Smooth muscle cell of trachea (primary cell): ENCODE results near the gene SERPINB4. TPM values are rescaled to one million over a fixed set of nuclear protein-coding genes. Genes with fewer than 3 reads are reported as not detected.

Source experiments
- total RNA-seq: library from RNA; depleted of rRNA; stranded (reverse); fragments of >200 nt; gene quantifications from 2 replicates; pipeline ENCODE4 v1.2.1, GENCODE V29; 2014

Gene SERPINB4
- total RNA-seq: not detected in 2 replicates

GRCh38 chr18:63644142-63644541 is at the start of gene SERPINB4:
SERPINB4 (minus strand) TSS chr18:63644256; CDS start chr18:63643577, 679 bp downstream.

DNA sequence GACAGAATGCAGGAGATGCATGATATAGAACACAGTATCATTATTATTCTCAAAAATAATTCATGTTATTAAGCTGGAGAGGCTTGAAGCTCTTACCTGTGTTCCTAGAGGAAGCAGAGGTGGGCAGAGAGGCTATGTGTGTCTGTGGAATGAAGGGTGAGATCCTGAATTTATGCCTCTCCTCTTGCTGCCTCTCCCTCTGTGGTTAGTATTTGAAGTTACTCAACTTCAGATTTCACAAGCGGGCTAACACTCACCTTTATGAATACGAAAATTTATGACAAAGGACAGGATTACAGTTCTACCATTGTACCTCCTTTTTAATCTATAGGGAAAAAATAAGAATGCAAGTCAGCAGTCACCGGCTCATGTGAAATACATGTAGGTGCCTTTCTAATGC is 17.7 kb upstream of the SERPINB4 start, which contains the start of gene SERPINB3:
Gene SERPINB3, minus strand, starts transcription at position 144 of the 400 bp plus-strand sequence. CDS start 677 bp downstream, outside the sequence.

Other genes starting within 250 kb of the SERPINB4 start
- 42.2 and 56.3 TPM in 2 replicates for gene VPS4B, start 221.8 kb downstream of the SERPINB4 start, total RNA-seq
- gene SERPINB5, start 167.3 kb downstream of the SERPINB4 start, total RNA-seq: 0.29 TPM in 1 of 2 replicates, not detected in the other
- not detected in 2 replicates for gene SERPINB12, start 101.9 kb downstream of the SERPINB4 start, total RNA-seq
- not detected in 2 replicates for gene SERPINB13, start 56.9 kb downstream of the SERPINB4 start, total RNA-seq
- gene SERPINB3, start 17.6 kb upstream of the SERPINB4 start, total RNA-seq: not detected in 2 replicates
- gene SERPINB11, start 58.7 kb upstream of the SERPINB4 start, total RNA-seq: not detected in 2 replicates
- gene SERPINB7, start 131.2 kb upstream of the SERPINB4 start, total RNA-seq: 0.87 and 1.7 TPM in 2 replicates
- 2.6 and 6.5 TPM in 2 replicates for gene SERPINB2, start 243.4 kb upstream of the SERPINB4 start, total RNA-seq